HUES64 (cell line): ENCODE measurements around the gene COMMD3.

Experiments used
- H3K27ac ChIP-seq: 2 replicates; pipeline ENCODE4 v1.7.0; 2013; ENCODE audit warnings: low read depth, low read length, inconsistent platforms
- H3K27me3 ChIP-seq: 2 replicates; pipeline ENCODE4 v1.6.1; 2013; ENCODE audit warnings: mild to moderate bottlenecking, low read length; ENCODE audit not compliant: insufficient read depth
- H3K36me3 ChIP-seq: 2 replicates; pipeline ENCODE4 v1.6.1; 2013; ENCODE audit warnings: mild to moderate bottlenecking, low read length; ENCODE audit not compliant: insufficient read depth
- H3K4me1 ChIP-seq: 2 replicates; pipeline ENCODE4 v1.6.1; 2013; ENCODE audit warnings: mild to moderate bottlenecking, low read length, moderate library complexity; ENCODE audit not compliant: insufficient read depth
- H3K4me3 ChIP-seq: 2 replicates; pipeline ENCODE4 v1.5.1; 2013; ENCODE audit warnings: mild to moderate bottlenecking, low read length, moderate library complexity
- H3K9ac ChIP-seq: 2 replicates; pipeline ENCODE4 v1.6.1; 2013; ENCODE audit warnings: mild to moderate bottlenecking, low read depth, low read length
- H3K9me3 ChIP-seq: 2 replicates; pipeline ENCODE4 v1.6.1; 2013; ENCODE audit warnings: low read depth, low read length; ENCODE audit not compliant: insufficient read depth
- WGBS: fragments of 150-250, 120-280 bp; methylation state at CpG from one replicate; pipeline ENCODE4 v1.1.7; 2013; ENCODE audit warnings: missing lambda C conversion rate; 5-methylcytosine and 5-hydroxymethylcytosine counted together

The COMMD3 gene

DNA sequence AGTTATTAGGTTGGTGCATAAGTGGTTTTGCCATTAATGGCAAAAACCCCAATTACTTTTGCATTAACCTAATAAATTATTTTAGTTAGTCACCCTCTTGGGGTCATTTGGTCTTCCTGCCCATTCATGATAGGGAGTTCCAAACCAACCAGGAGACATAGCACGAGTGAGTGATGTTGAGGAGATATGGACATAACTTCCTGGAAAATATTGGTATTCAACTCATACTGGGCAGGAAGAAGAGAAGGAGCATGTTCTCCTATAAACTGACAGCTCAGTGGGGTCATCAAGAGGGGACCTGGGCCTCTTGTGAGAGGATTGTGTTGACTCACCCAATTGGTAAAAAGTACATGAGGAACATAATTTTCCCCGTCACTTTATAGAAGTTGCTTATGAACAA lies 52.8 kb downstream of the COMMD3 start:
- H3K4me3 ChIP-seq, result no peak overlapping the region
- WGBS, result 89% methylated on average over 1 of the region's 2 CpGs
- H3K4me1 ChIP-seq, result no peaks in the 10 kb centered on the region
- H3K9ac ChIP-seq, result no peak overlapping the region
- no peaks in the 10 kb centered on the region for H3K9me3 ChIP-seq
- H3K36me3 ChIP-seq, result no peaks in the 10 kb centered on the region
- H3K27ac ChIP-seq, result no peak overlapping the region
- no peaks in the 10 kb centered on the region for H3K27me3 ChIP-seq

DNA sequence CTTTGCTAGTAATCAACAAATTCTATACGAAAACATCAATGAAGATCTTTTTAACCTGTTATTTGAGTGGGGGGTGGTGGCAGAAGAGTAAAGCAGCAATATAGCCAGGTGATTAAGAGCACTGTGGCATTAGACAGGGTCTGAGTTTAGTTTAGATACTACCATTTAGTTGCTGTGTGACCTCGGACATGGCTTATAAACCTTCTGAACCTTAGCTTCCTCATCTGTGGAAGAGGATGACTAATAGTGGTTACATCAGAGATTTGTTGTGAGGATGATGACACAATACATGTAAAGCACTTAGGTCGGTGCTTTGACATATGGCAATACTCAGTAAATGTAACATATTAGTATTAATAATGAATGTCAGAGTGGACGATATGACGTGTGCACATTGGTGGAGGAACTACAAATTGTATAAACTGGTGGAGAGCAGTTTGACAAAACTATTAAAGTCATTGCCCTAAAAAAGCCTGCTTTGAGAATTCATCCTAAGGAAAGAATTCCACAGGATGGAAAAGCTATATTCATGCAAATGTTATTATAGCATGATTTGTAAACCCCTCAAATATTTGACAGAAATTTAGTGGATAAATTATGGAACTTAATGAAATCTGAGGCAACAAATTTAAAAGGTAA lies 53.4 kb downstream of the COMMD3 start:
- Histone ChIP-seq H3K4me1 (no peaks in the 10 kb centered on the region), H3K9me3 (no peaks in the 10 kb centered on the region), H3K27ac (no peak overlapping the region), H3K9ac (no peak overlapping the region), H3K36me3 (no peaks in the 10 kb centered on the region), H3K27me3 (no peaks in the 10 kb centered on the region), H3K4me3 (no peak overlapping the region)
- WGBS, result 96% methylated on average over 5 of the region's 5 CpGs
